ENCODE data around the gene STEAP3. TPM values are rescaled to one million over a fixed set of nuclear protein-coding genes. Genes with fewer than 3 reads are reported as not detected.
A peak's percentile ranks its signal among the peaks of the same experiment; 100 is the strongest.

The STEAP3 gene
- total RNA-seq, 4 donors from 2014 or later: 2.5 to 5.9 (median 5.2) TPM

DNA sequence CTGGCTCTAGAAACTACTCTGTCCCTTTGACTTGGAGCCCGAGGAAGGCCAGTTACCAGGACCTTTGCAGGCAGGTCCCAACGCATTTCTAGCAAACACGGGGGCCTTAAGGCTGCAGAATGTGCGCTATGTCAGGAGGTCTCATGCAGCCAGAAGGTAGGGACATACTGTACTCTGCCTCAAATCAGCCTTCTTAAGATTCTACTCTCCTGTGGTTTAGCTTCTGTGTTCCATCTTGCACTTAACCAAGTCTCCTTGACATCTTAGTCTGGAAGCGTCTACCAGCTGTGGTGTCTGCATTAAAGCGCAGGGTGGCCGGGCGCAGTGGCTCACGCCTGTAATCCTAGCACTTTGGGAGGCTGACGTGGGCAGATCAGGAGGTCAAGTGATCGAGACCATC, 65.5 kb downstream of the STEAP3 start:
- peaks cover 6 to 31% (median 22%) of the 10 kb centered on the region in 4 donors for H3K4me1 ChIP-seq
- intact Hi-C loops (cut with DNase I): no loop called here
- no peak overlapping the region for H3K4me3 ChIP-seq
- no peaks in the 10 kb centered on the region for H3K9me3 ChIP-seq
- peaks cover 0 to 19% (median 4%) of the 10 kb centered on the region in 4 donors for H3K36me3 ChIP-seq
- WGBS: 92% methylated on average over 11 of the region's 11 CpGs
- peak; percentile 75 for DNase-seq (ENCODE audit: extremely low spot score)
- H3K27me3 ChIP-seq: no peaks in the 10 kb centered on the region
- peak overlapping the region in 1 of 4 donors; percentile 5 for H3K27ac ChIP-seq (replicated peaks in 1 of 4)
- TF ChIP-seq POLR2A (IDR thresholded peaks at IDR 0.05; ENCODE audit: low read depth): no peak
- TF ChIP-seq, protein P1, sequence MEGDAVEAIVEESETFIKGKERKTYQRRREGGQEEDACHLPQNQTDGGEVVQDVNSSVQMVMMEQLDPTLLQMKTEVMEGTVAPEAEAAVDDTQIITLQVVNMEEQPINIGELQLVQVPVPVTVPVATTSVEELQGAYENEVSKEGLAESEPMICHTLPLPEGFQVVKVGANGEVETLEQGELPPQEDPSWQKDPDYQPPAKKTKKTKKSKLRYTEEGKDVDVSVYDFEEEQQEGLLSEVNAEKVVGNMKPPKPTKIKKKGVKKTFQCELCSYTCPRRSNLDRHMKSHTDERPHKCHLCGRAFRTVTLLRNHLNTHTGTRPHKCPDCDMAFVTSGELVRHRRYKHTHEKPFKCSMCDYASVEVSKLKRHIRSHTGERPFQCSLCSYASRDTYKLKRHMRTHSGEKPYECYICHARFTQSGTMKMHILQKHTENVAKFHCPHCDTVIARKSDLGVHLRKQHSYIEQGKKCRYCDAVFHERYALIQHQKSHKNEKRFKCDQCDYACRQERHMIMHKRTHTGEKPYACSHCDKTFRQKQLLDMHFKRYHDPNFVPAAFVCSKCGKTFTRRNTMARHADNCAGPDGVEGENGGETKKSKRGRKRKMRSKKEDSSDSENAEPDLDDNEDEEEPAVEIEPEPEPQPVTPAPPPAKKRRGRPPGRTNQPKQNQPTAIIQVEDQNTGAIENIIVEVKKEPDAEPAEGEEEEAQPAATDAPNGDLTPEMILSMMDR (IDR thresholded peaks at IDR 0.05): no peak
- TF ChIP-seq EP300 (IDR thresholded peaks at IDR 0.05): no peak
- TF ChIP-seq POLR2AphosphoS5 (IDR thresholded peaks at IDR 0.05): no peak

DNA sequence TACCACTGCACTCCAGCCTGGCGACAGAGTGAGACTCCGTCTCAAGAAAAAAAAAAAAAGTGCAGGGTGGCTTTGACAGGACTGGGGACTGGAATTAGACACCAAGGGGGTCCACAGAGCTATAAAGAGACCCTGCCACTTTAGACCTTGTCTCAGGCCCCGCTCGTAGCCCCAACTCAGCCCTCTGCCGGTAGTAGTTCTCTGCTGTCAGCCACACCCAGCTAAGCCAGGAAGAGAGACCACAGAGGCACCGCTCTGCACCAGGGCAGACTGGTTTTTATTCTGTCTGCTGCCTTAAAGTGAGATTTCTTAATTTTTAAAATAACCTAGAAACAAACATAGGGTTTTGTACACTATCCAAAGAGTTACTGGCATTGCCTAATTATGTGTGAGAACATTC, 66.0 kb downstream of the STEAP3 start:
- intact Hi-C loops (cut with DNase I): no loop called here
- TF ChIP-seq POLR2A (IDR thresholded peaks at IDR 0.05; ENCODE audit: low read depth) (no peak), EP300 (IDR thresholded peaks at IDR 0.05) (no peak)
- Histone ChIP-seq H3K27me3 (no peaks in the 10 kb centered on the region), H3K36me3 (peaks cover 0 to 25% (median 4%) of the 10 kb centered on the region in 4 donors), H3K9me3 (no peaks in the 10 kb centered on the region), H3K4me3 (no peak overlapping the region), H3K27ac (replicated peaks in 1 of 4) (peak overlapping the region in 1 of 4 donors; percentile 5), H3K4me1 (peaks cover 6 to 31% (median 22%) of the 10 kb centered on the region in 4 donors)
- peak; percentile 29 for DNase-seq (ENCODE audit: extremely low spot score)
- 97% methylated on average over 6 of the region's 6 CpGs for WGBS

DNA sequence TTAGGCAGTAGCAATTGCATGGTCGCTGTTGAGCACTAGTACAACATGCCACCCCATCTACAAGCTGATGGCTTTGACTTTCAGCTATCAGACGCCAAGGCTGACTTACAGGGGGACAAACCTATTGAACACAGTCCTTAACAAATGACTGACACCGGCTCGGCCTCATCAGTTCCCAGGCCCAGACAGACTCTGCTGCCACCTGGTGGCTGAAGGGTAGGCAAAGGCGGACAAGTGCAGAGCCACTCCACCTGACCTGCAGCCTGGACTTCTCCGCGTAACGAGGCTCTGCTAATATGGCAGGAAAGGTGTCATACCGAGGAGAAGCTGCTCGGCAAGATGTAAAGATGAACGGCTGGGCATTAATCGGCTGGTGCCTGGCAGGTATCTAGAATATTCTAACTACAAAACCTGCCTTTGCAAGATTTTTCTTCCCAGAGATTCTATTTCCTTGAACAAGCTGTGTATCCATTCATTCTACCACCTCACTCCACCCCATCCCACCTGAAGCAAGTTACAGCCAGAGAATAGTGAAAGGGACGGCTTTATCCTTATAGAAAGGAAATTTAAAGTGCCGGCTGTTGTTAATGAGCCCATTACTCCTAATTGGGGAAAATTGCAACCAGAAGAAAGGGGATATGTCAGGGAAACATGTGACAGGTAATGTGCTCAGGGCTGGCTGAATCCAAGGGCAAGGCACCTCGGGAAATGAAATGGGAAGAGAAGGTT, 67.4 kb downstream of the STEAP3 start:
- Histone ChIP-seq H3K9me3 (no peaks in the 10 kb centered on the region), H3K36me3 (peaks cover 0 to 33% (median 4%) of the 10 kb centered on the region in 4 donors), H3K4me3 (no peak overlapping the region), H3K27me3 (no peaks in the 10 kb centered on the region), H3K4me1 (peaks cover 6 to 31% (median 22%) of the 10 kb centered on the region in 4 donors), H3K27ac (replicated peaks in 1 of 4) (no peak overlapping the region)
- WGBS: 57% methylated on average over 15 of the region's 15 CpGs
- TF ChIP-seq EP300 (IDR thresholded peaks at IDR 0.05): no peak
- TF ChIP-seq, protein P1 (IDR thresholded peaks at IDR 0.05): peak; percentile 16 to 69 (median 61)
- intact Hi-C loops (cut with DNase I): no loop called here
- peak; percentile 81 for DNase-seq (ENCODE audit: extremely low spot score)

DNA sequence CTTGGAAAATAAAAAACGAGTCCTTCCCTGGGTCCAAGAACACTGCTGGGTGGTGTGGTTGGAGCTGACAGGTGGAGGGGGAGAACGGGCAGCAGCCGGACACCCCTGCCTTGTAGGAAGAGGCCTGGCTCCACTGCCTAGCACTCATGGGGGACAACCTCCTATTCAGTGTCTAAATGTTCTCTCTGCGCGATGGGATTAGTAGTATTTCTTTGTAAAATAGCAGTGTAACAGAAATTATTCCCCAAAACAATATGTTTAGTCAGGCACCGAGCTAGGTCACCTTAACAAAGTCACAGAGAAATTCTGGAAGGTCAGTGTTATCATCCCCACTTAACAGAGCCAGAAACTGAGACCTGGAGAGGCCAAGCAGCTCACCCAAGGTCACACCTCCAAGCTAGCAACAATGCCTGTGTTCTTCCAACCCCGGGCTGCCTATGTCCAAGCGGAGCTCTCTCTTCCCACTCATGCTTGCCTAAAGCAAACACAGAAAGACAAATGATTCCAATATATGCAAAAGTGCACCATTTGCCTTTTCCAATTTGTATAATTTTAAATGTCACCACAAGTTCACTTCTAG, 68.0 kb downstream of the STEAP3 start:
- H3K27me3 ChIP-seq: no peaks in the 10 kb centered on the region
- peak overlapping the region in 1 of 4 donors; percentile 26 for H3K27ac ChIP-seq (replicated peaks in 1 of 4)
- peaks cover 6 to 31% (median 22%) of the 10 kb centered on the region in 4 donors for H3K4me1 ChIP-seq
- 84% methylated on average over 8 of the region's 8 CpGs for WGBS
- peaks cover 0 to 27% (median 2%) of the 10 kb centered on the region in 4 donors for H3K36me3 ChIP-seq
- H3K9me3 ChIP-seq: no peaks in the 10 kb centered on the region
- intact Hi-C loops (cut with DNase I): no loop called here
- DNase-seq (ENCODE audit: extremely low spot score): peak; percentile 47
- TF ChIP-seq EP300 (IDR thresholded peaks at IDR 0.05): no peak
- no peak for TF ChIP-seq POLR2AphosphoS5 (IDR thresholded peaks at IDR 0.05)
- TF ChIP-seq POLR2A (IDR thresholded peaks at IDR 0.05; ENCODE audit: low read depth): no peak
- TF ChIP-seq, protein P1 (IDR thresholded peaks at IDR 0.05): no peak
- H3K4me3 ChIP-seq: no peak overlapping the region

GRCh38 chr2:119292226-119292625, 68.6 kb downstream of the STEAP3 start:
- Histone ChIP-seq H3K36me3 (peaks cover 0 to 22% (median 0%) of the 10 kb centered on the region in 4 donors), H3K4me3 (no peak overlapping the region), H3K27me3 (no peaks in the 10 kb centered on the region), H3K4me1 (peaks cover 6 to 31% (median 22%) of the 10 kb centered on the region in 4 donors), H3K27ac (replicated peaks in 1 of 4) (peak overlapping the region in 1 of 4 donors; percentile 26), H3K9me3 (no peaks in the 10 kb centered on the region)
- intact Hi-C loops (cut with DNase I): no loop called here
- DNase-seq (ENCODE audit: extremely low spot score): peak; percentile 74
- TF ChIP-seq, protein P1 (IDR thresholded peaks at IDR 0.05): peak in 1 of 3 experiments; percentile 47
- no peak for TF ChIP-seq EP300 (IDR thresholded peaks at IDR 0.05)
- WGBS: 40% methylated on average over 8 of the region's 8 CpGs

Measured in esophagus muscularis mucosa (tissue), 4 donors.